Activated CD4-positive, alpha-beta memory T cell treated with anti-CD3 and anti-CD28 coated beads for 36 hours (primary cell): ENCODE data around the gene WWTR1. TPM values are rescaled to one million over a fixed set of nuclear protein-coding genes. Genes with fewer than 3 reads are reported as not detected.
A peak's percentile ranks its signal among the peaks of the same experiment; 100 is the strongest.

Experiments used
- CTCF ChIA-PET: fragments of 350-600 bp; sonication (Branson Sonifier 250); formaldehyde crosslinking; loops from one replicate; lab custom pipeline; 2021; ENCODE audit warnings: antibody characterized with exemption, inconsistent platforms; lab: Charles Lee
- POLR2A ChIA-PET: fragments of 350-600 bp; sonication (Branson Sonifier 250); formaldehyde crosslinking; loops from one replicate; lab custom pipeline; 2021; ENCODE audit warnings: antibody characterized with exemption; lab: Charles Lee
- DNase-seq: peaks from one replicate; pipeline ENCODE4 v3.0.0-alpha.2; 2020
- H3K27ac Mint-ChIP-seq: one replicate; pipeline ENCODE4 v1.8.0; 2021; ENCODE audit warnings: mixed read lengths
- H3K27me3 Mint-ChIP-seq: one replicate; pipeline ENCODE4 v1.8.0; 2021; ENCODE audit warnings: mixed read lengths
- H3K36me3 Mint-ChIP-seq: one replicate; pipeline ENCODE4 v1.8.0; 2021; ENCODE audit warnings: mixed read lengths
- H3K4me1 Mint-ChIP-seq: one replicate; pipeline ENCODE4 v1.8.0; 2021; ENCODE audit warnings: low read depth, mixed read lengths
- H3K4me3 Mint-ChIP-seq: one replicate; pipeline ENCODE4 v1.8.0; 2021; ENCODE audit warnings: mild to moderate bottlenecking, mixed read lengths
- H3K9me3 Mint-ChIP-seq: one replicate; pipeline ENCODE4 v1.8.0; 2021; ENCODE audit warnings: mixed read lengths
- intact Hi-C: fragments of 100-400 bp; cut with micrococcal nuclease; formaldehyde crosslinking; loops from one replicate; pipeline ENCODE4 v1.15.1; 2023
- total RNA-seq, 2 experiments: library from RNA; stranded (reverse); gene quantifications; one replicate each; pipeline ENCODE4 v1.2.3, GENCODE V29; 2021

Gene WWTR1
- total RNA-seq, 2 experiments from 2014 or later = 1.0 to 1.2 TPM

DNA sequence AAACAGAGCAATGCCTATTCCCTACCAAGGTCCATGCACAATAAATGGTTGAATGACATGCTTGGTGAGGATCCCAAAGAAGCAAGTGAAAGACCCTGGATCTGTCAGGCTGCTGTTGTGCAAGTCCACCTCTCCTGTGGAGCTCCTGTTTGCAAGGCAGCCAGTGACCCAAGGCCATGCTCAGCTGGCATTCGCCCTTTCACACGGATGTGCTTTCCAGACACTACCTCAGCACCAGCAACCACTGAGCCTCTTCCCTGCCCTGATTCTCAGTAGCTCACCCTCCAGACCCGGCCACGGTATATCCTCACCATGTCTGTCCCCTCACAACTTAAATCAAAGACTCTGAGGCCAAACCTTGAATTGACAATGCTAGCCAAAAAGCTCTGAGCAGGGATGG lies 23.3 kb downstream of the WWTR1 start:
- H3K27ac Mint-ChIP-seq = no peak overlapping the region
- peaks cover 10% of the 10 kb centered on the region for H3K27me3 Mint-ChIP-seq
- no peak overlapping the region for H3K4me3 Mint-ChIP-seq
- no peaks in the 10 kb centered on the region for H3K4me1 Mint-ChIP-seq
- H3K36me3 Mint-ChIP-seq = no peaks in the 10 kb centered on the region
- no peak for DNase-seq
- intact Hi-C loops = no loop called here
- ChIA-PET POLR2A (interaction anchor here (1.1 kb wide), 1 partner anchor 13 kb away, joined by 3 read pairs; no protein-coding TSS in a partner anchor), CTCF (no interaction called here)
- no peaks in the 10 kb centered on the region for H3K9me3 Mint-ChIP-seq

GRCh38 chr3:149634072-149634471 lies 23.8 kb downstream of the WWTR1 start:
- no peaks in the 10 kb centered on the region for H3K9me3 Mint-ChIP-seq
- ChIA-PET CTCF (no interaction called here), POLR2A (interaction anchor here (1.1 kb wide), 1 partner anchor 13 kb away, joined by 3 read pairs; no protein-coding TSS in a partner anchor)
- no peak overlapping the region for H3K27ac Mint-ChIP-seq
- H3K27me3 Mint-ChIP-seq = peaks cover 10% of the 10 kb centered on the region
- no peak for DNase-seq
- no peaks in the 10 kb centered on the region for H3K4me1 Mint-ChIP-seq
- no peaks in the 10 kb centered on the region for H3K36me3 Mint-ChIP-seq
- intact Hi-C loops = no loop called here
- H3K4me3 Mint-ChIP-seq = no peak overlapping the region

- ChIA-PET CTCF (no interaction called here), POLR2A (no interaction called here)
- no peaks in the 10 kb centered on the region for H3K36me3 Mint-ChIP-seq
- intact Hi-C loops = no loop called here
- peaks cover 10% of the 10 kb centered on the region for H3K27me3 Mint-ChIP-seq
- H3K4me3 Mint-ChIP-seq = no peak overlapping the region
- no peak for DNase-seq
- no peaks in the 10 kb centered on the region for H3K4me1 Mint-ChIP-seq
- no peaks in the 10 kb centered on the region for H3K9me3 Mint-ChIP-seq
- no peak overlapping the region for H3K27ac Mint-ChIP-seq
These were observed 25.6 kb downstream of the WWTR1 start for GRCh38 chr3:149632225-149632624.

DNA sequence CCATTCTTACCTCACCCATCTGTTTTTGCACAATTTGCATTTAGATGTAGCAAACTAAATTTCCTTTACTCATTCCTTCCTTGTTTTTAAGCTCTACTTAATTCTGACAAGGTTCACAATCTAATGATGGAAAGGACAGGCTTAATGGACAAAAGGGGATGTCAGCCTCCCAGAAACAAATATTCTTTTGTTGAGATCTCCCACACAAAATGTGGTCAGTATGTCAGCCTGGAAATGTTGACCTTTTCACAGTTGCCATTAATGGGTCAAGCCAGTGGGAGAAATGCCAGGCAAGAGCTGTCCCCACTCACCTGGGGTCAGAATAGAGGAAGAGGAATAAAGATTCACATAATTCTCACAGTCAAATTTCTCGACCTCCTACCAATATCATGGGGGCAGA lies 27.0 kb downstream of the WWTR1 start:
- POLR2A ChIA-PET = no interaction called here
- peaks cover 11% of the 10 kb centered on the region for H3K27me3 Mint-ChIP-seq

DNA sequence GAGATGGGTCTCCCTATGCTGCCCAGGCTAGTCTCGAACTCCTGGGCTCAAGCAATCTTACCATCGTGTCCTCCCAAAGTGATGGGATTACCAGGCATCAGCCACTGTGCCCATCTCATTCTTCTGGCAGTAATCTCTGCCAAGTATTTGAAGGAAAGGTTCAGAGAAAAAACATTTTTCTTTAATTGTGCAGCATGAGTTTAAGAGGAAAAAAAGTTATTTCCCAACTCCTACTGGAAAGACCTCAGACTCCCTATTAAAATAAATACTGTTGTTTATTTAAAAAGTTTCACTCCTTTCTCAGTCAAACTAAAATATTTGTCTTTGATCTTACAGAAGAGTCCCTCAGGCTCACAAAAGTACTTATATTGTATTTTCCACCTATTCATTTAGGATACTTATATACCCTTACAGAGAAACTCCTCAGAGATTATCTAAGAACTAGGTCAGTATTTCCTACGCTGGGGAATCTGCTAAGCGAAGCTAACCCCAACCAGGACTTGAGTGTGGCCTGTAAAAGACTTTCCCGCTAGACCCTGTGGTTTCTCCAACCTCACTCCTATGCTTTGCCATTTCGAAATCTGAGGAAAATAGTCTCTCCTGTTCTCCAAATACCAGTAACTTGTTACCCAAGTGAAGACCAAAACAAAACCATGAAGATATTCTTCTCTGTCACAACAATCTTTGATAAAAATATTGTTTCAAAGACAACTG lies 28.7 kb downstream of the WWTR1 start:
- ChIA-PET POLR2A (no interaction called here), CTCF (no interaction called here)
- no peaks in the 10 kb centered on the region for H3K36me3 Mint-ChIP-seq
- H3K9me3 Mint-ChIP-seq = no peaks in the 10 kb centered on the region
- H3K27me3 Mint-ChIP-seq = peaks cover 11% of the 10 kb centered on the region
- intact Hi-C loops = no loop called here
- no peak overlapping the region for H3K27ac Mint-ChIP-seq
- no peak for DNase-seq
- H3K4me1 Mint-ChIP-seq = no peaks in the 10 kb centered on the region
- H3K4me3 Mint-ChIP-seq = no peak overlapping the region

More for the DNA sequence above, 27.0 kb downstream of the WWTR1 start:
- Mint-ChIP-seq H3K4me1 (no peaks in the 10 kb centered on the region), H3K9me3 (no peaks in the 10 kb centered on the region), H3K27ac (no peak overlapping the region), H3K36me3 (no peaks in the 10 kb centered on the region), H3K4me3 (no peak overlapping the region)
- no peak for DNase-seq
- CTCF ChIA-PET = no interaction called here
- intact Hi-C loops = no loop called here

DNA sequence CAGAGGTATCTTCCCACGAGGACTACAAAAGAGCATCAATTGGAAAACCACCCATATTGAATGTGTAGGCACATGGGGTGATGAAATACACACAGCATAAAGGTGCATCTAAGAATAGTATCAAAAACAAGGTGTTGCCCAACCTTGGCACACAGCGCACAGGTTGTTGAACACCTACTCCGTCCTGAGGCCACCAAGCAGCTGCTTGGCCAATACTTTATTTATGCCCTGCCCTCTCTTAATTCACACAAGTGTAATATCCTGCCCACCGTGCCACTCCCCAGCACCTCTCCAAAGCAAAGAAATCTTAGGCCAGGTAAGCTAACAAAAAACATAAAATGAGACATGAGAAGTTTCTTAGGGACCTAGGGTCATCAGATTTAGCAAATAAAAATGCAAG lies 31.2 kb downstream of the WWTR1 start:
- DNase-seq = no peak
- POLR2A ChIA-PET = no interaction called here
- no peaks in the 10 kb centered on the region for H3K36me3 Mint-ChIP-seq
- no peaks in the 10 kb centered on the region for H3K9me3 Mint-ChIP-seq
- no peaks in the 10 kb centered on the region for H3K4me1 Mint-ChIP-seq
- CTCF ChIA-PET = no interaction called here
- peaks cover 6% of the 10 kb centered on the region for H3K27me3 Mint-ChIP-seq
- intact Hi-C loops = no loop called here
- H3K4me3 Mint-ChIP-seq = no peak overlapping the region
- no peak overlapping the region for H3K27ac Mint-ChIP-seq

DNA sequence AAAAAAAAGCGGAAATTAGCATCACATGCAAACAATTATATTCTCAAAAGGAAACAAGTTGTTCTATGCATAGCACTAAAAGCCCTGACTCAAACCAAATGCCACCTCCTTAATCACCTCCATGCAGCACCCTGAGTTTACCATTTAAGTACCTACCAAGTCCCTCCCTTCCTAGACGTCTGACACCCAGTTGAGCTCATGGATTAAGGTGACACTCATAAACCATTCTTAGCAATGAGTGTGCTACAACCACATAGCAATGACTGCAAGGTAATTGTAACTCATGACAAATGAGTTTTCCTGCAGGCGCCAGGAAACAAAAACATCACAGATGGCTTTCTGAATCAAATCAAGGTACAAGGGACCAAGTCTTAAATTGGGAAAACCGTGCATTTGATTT lies 32.0 kb downstream of the WWTR1 start:
- intact Hi-C loops = no loop called here
- no peaks in the 10 kb centered on the region for H3K36me3 Mint-ChIP-seq
- H3K4me3 Mint-ChIP-seq = no peak overlapping the region
- no peak overlapping the region for H3K27ac Mint-ChIP-seq
- peaks cover 6% of the 10 kb centered on the region for H3K27me3 Mint-ChIP-seq
- H3K9me3 Mint-ChIP-seq = no peaks in the 10 kb centered on the region
- no peak for DNase-seq
- POLR2A ChIA-PET = no interaction called here
- H3K4me1 Mint-ChIP-seq = peaks cover 8% of the 10 kb centered on the region
- CTCF ChIA-PET = no interaction called here

GRCh38 chr3:149623824-149624223 lies 34.0 kb downstream of the WWTR1 start:
- POLR2A ChIA-PET = no interaction called here
- H3K4me1 Mint-ChIP-seq = peaks cover 15% of the 10 kb centered on the region
- no peak for DNase-seq
- no peak overlapping the region for H3K27ac Mint-ChIP-seq
- H3K9me3 Mint-ChIP-seq = no peaks in the 10 kb centered on the region
- CTCF ChIA-PET = no interaction called here
- intact Hi-C loops = no loop called here
- peaks cover 6% of the 10 kb centered on the region for H3K27me3 Mint-ChIP-seq
- H3K36me3 Mint-ChIP-seq = no peaks in the 10 kb centered on the region
- no peak overlapping the region for H3K4me3 Mint-ChIP-seq

GRCh38 chr3:149621218-149622005 lies 36.4 kb downstream of the WWTR1 start:
- Mint-ChIP-seq H3K27ac (no peak overlapping the region), H3K36me3 (no peaks in the 10 kb centered on the region), H3K27me3 (peaks cover 3% of the 10 kb centered on the region), H3K4me3 (no peak overlapping the region), H3K9me3 (no peaks in the 10 kb centered on the region), H3K4me1 (peaks cover 15% of the 10 kb centered on the region)
- POLR2A ChIA-PET = interaction anchor here (0.6 to 0.8 kb wide), 2 partner anchors 13 to 145 kb away, joined by 3 to 5 read pairs; no protein-coding TSS in a partner anchor
- intact Hi-C loops = loop anchor here (2.0 kb wide), 2 partner anchors 35 to 105 kb away; no protein-coding TSS in a partner anchor
- CTCF ChIA-PET = interaction anchor here (0.8 to 1.6 kb wide), 2 partner anchors 80 to 187 kb away, joined by 3 read pairs; no protein-coding TSS in a partner anchor
- peak; percentile 13 for DNase-seq

DNA sequence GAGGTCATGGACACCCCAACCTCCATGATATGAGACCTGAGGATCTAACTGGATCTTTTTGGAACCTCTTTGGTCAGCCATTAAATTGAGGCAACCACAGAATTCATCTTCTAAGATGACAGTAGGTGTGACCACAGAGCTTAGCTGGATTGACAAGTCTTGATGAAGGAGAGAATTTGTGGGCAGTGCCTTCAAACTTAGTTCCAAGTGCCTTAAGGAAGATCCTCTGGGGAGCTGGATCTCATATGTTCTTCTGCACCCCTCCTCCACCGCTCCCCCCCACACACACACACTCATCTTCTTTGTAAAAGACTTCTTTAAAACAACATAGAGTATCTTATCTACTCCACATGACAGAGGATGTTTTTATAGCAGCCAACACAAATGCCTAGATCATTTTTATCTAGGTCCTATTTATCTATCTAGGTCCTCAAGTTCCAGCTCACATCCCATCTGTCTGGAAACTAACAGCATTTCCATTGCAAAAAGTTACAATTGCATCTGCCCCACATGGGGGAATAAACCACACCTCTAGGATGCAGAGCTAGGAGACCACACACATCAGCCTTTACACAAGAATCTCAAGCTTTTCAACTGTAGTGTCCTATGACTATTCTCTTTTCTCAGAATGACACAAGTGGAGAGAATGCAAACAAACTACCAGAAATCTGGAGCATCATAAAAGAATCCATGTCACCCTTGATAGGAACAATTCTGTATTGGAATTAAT lies 37.4 kb downstream of the WWTR1 start:
- Mint-ChIP-seq H3K27ac (no peak overlapping the region), H3K36me3 (no peaks in the 10 kb centered on the region), H3K27me3 (peaks cover 3% of the 10 kb centered on the region), H3K9me3 (no peaks in the 10 kb centered on the region), H3K4me1 (peaks cover 15% of the 10 kb centered on the region), H3K4me3 (no peak overlapping the region)
- no peak for DNase-seq
- ChIA-PET POLR2A (no interaction called here), CTCF (interaction anchor here (0.8 to 1.6 kb wide), 2 partner anchors 81 to 188 kb away, joined by 3 read pairs; no protein-coding TSS in a partner anchor)
- intact Hi-C loops = loop anchor here (1.0 to 2.0 kb wide), 5 partner anchors 36 to 106 kb away; no protein-coding TSS in a partner anchor

GRCh38 chr3:149619136-149619535 lies 38.7 kb downstream of the WWTR1 start:
- H3K4me1 Mint-ChIP-seq = peaks cover 15% of the 10 kb centered on the region
- CTCF ChIA-PET = interaction anchor here (0.8 kb wide), 1 partner anchor 50 kb away, joined by 4 read pairs; no protein-coding TSS in a partner anchor

More at GRCh38 chr3:149619136-149619535, 38.7 kb downstream of the WWTR1 start:
- no peak overlapping the region for H3K4me3 Mint-ChIP-seq
- intact Hi-C loops = no loop called here
- no peaks in the 10 kb centered on the region for H3K9me3 Mint-ChIP-seq
- no peak for DNase-seq
- POLR2A ChIA-PET = no interaction called here
- H3K27me3 Mint-ChIP-seq = no peaks in the 10 kb centered on the region
- no peaks in the 10 kb centered on the region for H3K36me3 Mint-ChIP-seq
- H3K27ac Mint-ChIP-seq = no peak overlapping the region
